Kidney (tissue), 14 donors: ENCODE results near the gene ZSWIM7. TPM values are rescaled to one million over a fixed set of nuclear protein-coding genes. Genes with fewer than 3 reads are reported as not detected.

Experiments
- DNase-seq, 5 donors: peaks; one replicate each; pipeline ENCODE4 v3.0.0-alpha.2; 2013 to 2020
- FAIRE-seq: peaks from 2 replicates; lab custom pipeline; 2012; peaks lifted over from hg19 to GRCh38; lab: Jason Lieb, UNC
- H3K27ac ChIP-seq, 2 donors: one replicate each; pipeline ENCODE4 v1.7.0; 2013; ENCODE audit warnings: low read depth in 2 of 2, low read length in 2 of 2, inconsistent platforms in 1 of 2
- H3K27me3 ChIP-seq: one replicate; pipeline ENCODE4 v1.7.1; 2013; ENCODE audit warnings: low read length, inconsistent platforms; ENCODE audit not compliant: control insufficient read depth, insufficient read depth
- H3K36me3 ChIP-seq, 3 donors: one replicate each; pipeline versions ENCODE4 v1.7.0 to v1.7.1; 2013; ENCODE audit warnings: low read length in 3 of 3, control low read depth in 1 of 3, inconsistent platforms in 1 of 3; ENCODE audit not compliant: insufficient read depth in 3 of 3, control insufficient read depth in 2 of 3
- H3K4me1 ChIP-seq, 3 donors: one replicate each; pipeline versions ENCODE4 v1.7.0 to v1.7.1; 2013; ENCODE audit warnings: low read length in 3 of 3, inconsistent platforms in 1 of 3, low read depth in 1 of 3; ENCODE audit not compliant: control insufficient read depth in 2 of 3, insufficient read depth in 2 of 3
- H3K4me3 ChIP-seq, 3 donors: one replicate each; pipeline versions ENCODE4 v1.7.0 to v1.8.1; 2013; ENCODE audit warnings: low read length in 3 of 3, control low read depth in 1 of 3, inconsistent platforms in 1 of 3
- H3K9ac ChIP-seq, 3 donors: one replicate each; pipeline versions ENCODE4 v1.7.0 to v1.7.1; 2013; ENCODE audit warnings: low read length in 3 of 3, control low read depth in 1 of 3, inconsistent platforms in 1 of 3
- H3K9me3 ChIP-seq, 3 donors: one replicate each; pipeline versions ENCODE4 v1.7.0 to v1.7.1; 2013; ENCODE audit warnings: low read length in 3 of 3, control low read depth in 1 of 3, inconsistent platforms in 1 of 3; ENCODE audit not compliant: control insufficient read depth in 2 of 3, insufficient read depth in 1 of 3
- intact Hi-C: fragments of 100-400 bp; cut with DNase I; formaldehyde crosslinking; loops from one replicate; pipeline ENCODE4 v1.11.1; 2022
- polyA plus RNA-seq: library from polyadenylated mRNA; stranded (reverse); fragments of 350-450 nt; fragmentation: Illumina TruSeq; extraction: RNeasy Lipid Tissue Mini Kit (QIAGEN cat#74804); gene quantifications from one replicate; pipeline ENCODE4 v1.2.3, GENCODE V29; 2014; ENCODE audit warnings: low read depth, low replicate concordance; ENCODE audit not compliant: insufficient read depth
- total RNA-seq: library from RNA; stranded (reverse); fragmentation: NEBNext Ultra II Directional; extraction: Animal tissue kit (Norgen Biotek cat#: 25700); gene quantifications from one replicate; pipeline ENCODE4 v1.2.1, GENCODE V29; 2021
- TF ChIP-seq, protein P1 (sequence below): IDR thresholded peaks from 3 replicates; pipeline ENCODE4 v1.5.1; 2012; ENCODE audit warnings: mild to moderate bottlenecking, moderate library complexity, borderline replicate concordance; ENCODE audit not compliant: insufficient read depth; ENCODE audit errors: extremely low read depth
- donor health status: control.
- donor health status: control.
- donor health status: control.
- donor health status: control.
- donor health status: control.
- donor health status: DM: yes; HTN: yes; CAD: no.
- donor health status: Normal renal cell carcinoma (clear cell type).

ZSWIM7 gene
- total and polyA plus RNA-seq, 2 donors from 2014 or later: 21.0 to 66.7 TPM

- Histone ChIP-seq H3K27ac (no peak overlapping the region), H3K36me3 (no peaks in the 10 kb centered on the region)
Observed at GRCh38 chr17:15945527-15946191, 53.8 kb downstream of the ZSWIM7 start.

DNA sequence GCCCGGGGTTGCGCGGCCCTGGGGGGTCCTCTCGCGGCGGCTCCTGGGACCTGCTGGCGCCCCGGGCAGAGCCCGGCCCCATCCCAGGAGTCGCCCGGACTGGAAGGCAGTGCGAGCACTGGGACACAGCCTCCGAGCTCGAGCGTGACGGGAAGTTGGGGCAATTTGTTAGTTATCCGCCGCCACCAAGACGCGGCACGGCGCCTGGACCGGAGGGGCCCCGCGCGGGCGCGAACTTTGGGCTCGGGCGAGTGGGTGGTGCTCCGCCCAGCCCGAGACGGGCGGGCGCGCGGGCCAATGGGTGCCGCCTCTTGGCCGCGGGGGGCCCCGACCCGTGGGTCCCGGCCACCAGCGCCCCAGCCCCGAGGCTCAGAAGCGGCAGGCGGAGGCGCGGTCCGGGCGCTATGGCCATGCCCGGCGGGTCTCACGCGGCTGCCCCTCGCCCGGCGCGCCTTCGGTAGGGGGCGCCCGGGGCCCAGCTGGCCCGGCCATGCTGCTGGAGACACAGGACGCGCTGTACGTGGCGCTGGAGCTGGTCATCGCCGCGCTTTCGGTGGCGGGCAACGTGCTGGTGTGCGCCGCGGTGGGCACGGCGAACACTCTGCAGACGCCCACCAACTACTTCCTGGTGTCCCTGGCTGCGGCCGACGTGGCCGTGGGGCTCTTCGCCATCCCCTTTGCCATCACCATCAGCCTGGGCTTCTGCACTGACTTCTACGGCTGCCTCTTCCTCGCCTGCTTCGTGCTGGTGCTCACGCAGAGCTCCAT lies 54.6 kb downstream of the ZSWIM7 start, which contains the start of gene ADORA2B:
Gene ADORA2B (plus strand): TSS at position 372 of the 768 bp plus-strand sequence. CDS start 119 bp downstream, at position 491.
- DNase-seq: peak; percentile 68 to 88 (median 81)
- TF ChIP-seq, protein P1, sequence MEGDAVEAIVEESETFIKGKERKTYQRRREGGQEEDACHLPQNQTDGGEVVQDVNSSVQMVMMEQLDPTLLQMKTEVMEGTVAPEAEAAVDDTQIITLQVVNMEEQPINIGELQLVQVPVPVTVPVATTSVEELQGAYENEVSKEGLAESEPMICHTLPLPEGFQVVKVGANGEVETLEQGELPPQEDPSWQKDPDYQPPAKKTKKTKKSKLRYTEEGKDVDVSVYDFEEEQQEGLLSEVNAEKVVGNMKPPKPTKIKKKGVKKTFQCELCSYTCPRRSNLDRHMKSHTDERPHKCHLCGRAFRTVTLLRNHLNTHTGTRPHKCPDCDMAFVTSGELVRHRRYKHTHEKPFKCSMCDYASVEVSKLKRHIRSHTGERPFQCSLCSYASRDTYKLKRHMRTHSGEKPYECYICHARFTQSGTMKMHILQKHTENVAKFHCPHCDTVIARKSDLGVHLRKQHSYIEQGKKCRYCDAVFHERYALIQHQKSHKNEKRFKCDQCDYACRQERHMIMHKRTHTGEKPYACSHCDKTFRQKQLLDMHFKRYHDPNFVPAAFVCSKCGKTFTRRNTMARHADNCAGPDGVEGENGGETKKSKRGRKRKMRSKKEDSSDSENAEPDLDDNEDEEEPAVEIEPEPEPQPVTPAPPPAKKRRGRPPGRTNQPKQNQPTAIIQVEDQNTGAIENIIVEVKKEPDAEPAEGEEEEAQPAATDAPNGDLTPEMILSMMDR: peak; percentile 8
- Histone ChIP-seq H3K27ac (no peak within 1 kb of the TSS), H3K4me1 (peaks cover 0 to 7% (median 0%) of the 10 kb centered on the region in 3 donors), H3K9me3 (no peaks in the 10 kb centered on the region), H3K36me3 (no peaks in the 10 kb centered on the region), H3K4me3 (peak within 1 kb of the TSS; percentile 53 to 61 (median 54)), H3K27me3 (peaks cover 10% of the 10 kb centered on the region), H3K9ac (peak within 1 kb of the TSS in 1 of 3 donors; percentile 44)
- FAIRE-seq: no peak
- intact Hi-C loops: no loop called here

More at GRCh38 chr17:15945527-15946191, 53.8 kb downstream of the ZSWIM7 start:
- peak in 3 of 5 donors; percentile 30 to 73 (median 32) for DNase-seq
- Histone ChIP-seq H3K9ac (peak overlapping the region in 1 of 3 donors; percentile 44), H3K4me1 (peaks cover 0 to 7% (median 0%) of the 10 kb centered on the region in 3 donors), H3K4me3 (peak overlapping the region; percentile 53 to 61 (median 54)), H3K27me3 (peaks cover 10% of the 10 kb centered on the region), H3K9me3 (no peaks in the 10 kb centered on the region)
- TF ChIP-seq, protein P1: no peak
- intact Hi-C loops: no loop called here
- no peak for FAIRE-seq

DNA sequence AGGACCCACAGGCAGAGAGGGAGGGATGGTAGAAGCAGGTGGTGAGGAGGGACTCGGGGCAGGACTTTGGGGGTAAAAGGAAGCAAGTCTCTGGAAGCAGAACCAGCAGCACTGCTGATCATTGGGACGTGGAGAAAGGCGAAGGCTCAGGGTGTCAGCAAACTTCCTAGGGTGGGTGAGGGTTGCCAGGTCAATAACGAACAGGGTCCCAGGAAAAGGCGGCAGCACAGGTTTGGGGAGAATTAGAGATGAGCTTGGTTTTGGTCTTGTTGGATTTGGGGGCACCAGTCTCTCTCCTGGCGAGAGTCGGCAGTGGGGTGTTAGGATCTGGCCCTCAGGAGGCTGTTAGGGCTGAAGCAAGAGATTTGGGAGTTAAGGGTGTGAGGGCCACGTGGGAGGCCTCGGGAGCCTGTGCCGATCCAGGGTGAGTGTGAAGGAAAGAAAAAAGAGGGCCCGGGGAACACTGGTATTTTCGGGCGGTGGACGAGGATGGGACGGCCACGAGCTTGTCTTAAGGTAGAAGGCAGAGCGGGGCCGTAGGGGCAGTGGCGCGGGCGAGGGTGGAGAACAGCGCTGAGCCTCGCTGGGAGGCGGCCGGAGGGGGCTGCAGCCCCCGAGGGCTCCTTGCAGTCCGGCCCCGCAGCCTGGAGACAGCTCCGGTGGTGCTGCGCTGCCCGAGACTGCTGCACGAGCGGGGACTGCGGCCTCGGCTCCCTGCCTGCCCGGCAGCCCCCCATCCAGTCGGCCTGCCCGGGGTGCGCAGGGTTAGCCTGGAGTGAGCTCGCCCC lies 55.3 kb downstream of the ZSWIM7 start:
- Histone ChIP-seq H3K4me3 (peak overlapping the region in 1 of 3 donors; percentile 61), H3K27ac (no peak overlapping the region), H3K4me1 (peaks cover 0 to 7% (median 0%) of the 10 kb centered on the region in 3 donors), H3K9ac (no peak overlapping the region), H3K36me3 (no peaks in the 10 kb centered on the region), H3K9me3 (no peaks in the 10 kb centered on the region), H3K27me3 (peaks cover 10% of the 10 kb centered on the region)
- FAIRE-seq (no peak), DNase-seq (peak in 3 of 5 donors; percentile 54 to 68 (median 63))
- TF ChIP-seq, protein P1: no peak
- intact Hi-C loops: no loop called here
